ELR (cell line): ENCODE data around the gene BACH2.

ENCODE experiments used
- DNase-seq: peaks from one replicate; pipeline ENCODE4 v3.0.0-alpha.2; 2015; ENCODE audit warnings: low read depth

BACH2 gene

GRCh38 chr6:90025523-90026061, 271.1 kb downstream of the BACH2 start:
- DNase-seq, result peak; percentile 77

GRCh38 chr6:90024633-90025032, 272.0 kb downstream of the BACH2 start:
- no peak for DNase-seq

GRCh38 chr6:90021711-90022110, 274.9 kb downstream of the BACH2 start:
- DNase-seq, result no peak

- no peak for DNase-seq
Observed at GRCh38 chr6:90020746-90021145, 275.9 kb downstream of the BACH2 start.

GRCh38 chr6:90019216-90019615, 277.4 kb downstream of the BACH2 start:
- no peak for DNase-seq

GRCh38 chr6:90015883-90016282, 280.8 kb downstream of the BACH2 start:
- DNase-seq, result no peak

GRCh38 chr6:90008908-90009501, 287.6 kb downstream of the BACH2 start:
- peak; percentile 48 for DNase-seq

- no peak for DNase-seq
Observed at GRCh38 chr6:90008189-90008907, 288.3 kb downstream of the BACH2 start.

GRCh38 chr6:90005048-90005827, 291.4 kb downstream of the BACH2 start:
- no peak for DNase-seq

- DNase-seq, result no peak
Observed at GRCh38 chr6:90004511-90004910, 292.1 kb downstream of the BACH2 start.

GRCh38 chr6:90003941-90004340, 292.7 kb downstream of the BACH2 start:
- DNase-seq, result no peak

GRCh38 chr6:90003069-90003795, 293.4 kb downstream of the BACH2 start:
- no peak for DNase-seq

- DNase-seq, result peak; percentile 42
Observed at GRCh38 chr6:90000864-90001731, 295.5 kb downstream of the BACH2 start.

- DNase-seq, result no peak
Observed at GRCh38 chr6:89999945-90000825, 296.5 kb downstream of the BACH2 start.

GRCh38 chr6:89999154-89999553, 297.5 kb downstream of the BACH2 start:
- DNase-seq, result no peak

GRCh38 chr6:89997456-89998445, 298.9 kb downstream of the BACH2 start:
- no peak for DNase-seq

GRCh38 chr6:89993411-89993810, 303.2 kb downstream of the BACH2 start:
- no peak for DNase-seq

GRCh38 chr6:89992818-89993217, 303.8 kb downstream of the BACH2 start:
- DNase-seq, result no peak

GRCh38 chr6:89989742-89990141, 306.9 kb downstream of the BACH2 start:
- no peak for DNase-seq
